WTC11 (cell line): ENCODE measurements around the gene IL13RA1.
"Not testable (repeated sequence)": the region's sequence is repeated elsewhere in the genome, so short reads cannot be mapped to it uniquely, and the experiment has no call there.

Experiments used
- CTCF ChIP-seq: fragments of 200-600 bp; IDR thresholded peaks from 2 replicates; pipeline ENCODE4 v1.8.0; 2022; ENCODE audit warnings: antibody characterized with exemption
- KAT7 ChIP-seq: sonication (generic); formaldehyde crosslinking; IDR thresholded peaks from 2 replicates; pipeline ENCODE4 v1.8.1; 2023; ENCODE audit warnings: missing genetic modification reagents, mild to moderate bottlenecking, borderline replicate concordance
- NR3C1 ChIP-seq: sonication (generic); formaldehyde crosslinking; conservative IDR thresholded peaks from 2 replicates; pipeline ENCODE4 v1.8.1; 2023; ENCODE audit warnings: low read depth, mild to moderate bottlenecking, missing genetic modification reagents
- SMAD4 ChIP-seq: sonication (generic); formaldehyde crosslinking; IDR thresholded peaks from 2 replicates; pipeline ENCODE4 v1.8.0; 2022; ENCODE audit warnings: mild to moderate bottlenecking, missing genetic modification reagents
- TCF7 ChIP-seq: sonication (generic); formaldehyde crosslinking; IDR thresholded peaks from 2 replicates; pipeline ENCODE4 v1.8.0; 2022; ENCODE audit warnings: mild to moderate bottlenecking, low read depth, missing genetic modification reagents, moderate library complexity
- ZNF121 ChIP-seq: sonication (generic); formaldehyde crosslinking; IDR thresholded peaks from 2 replicates; pipeline ENCODE4 v1.8.0; 2023; ENCODE audit warnings: missing genetic modification reagents

- not testable (repeated sequence) for TF ChIP-seq ZNF121; CTCF; SMAD4 (CRISPR knock-in tag); NR3C1 (CRISPR knock-in tag); TCF7; KAT7 (CRISPR knock-in tag)
These were observed 10.6 kb upstream of the IL13RA1 start for GRCh38 chrX:118716833-118717232.
